Measurements from ENCODE around the gene ARAP2.

DNA sequence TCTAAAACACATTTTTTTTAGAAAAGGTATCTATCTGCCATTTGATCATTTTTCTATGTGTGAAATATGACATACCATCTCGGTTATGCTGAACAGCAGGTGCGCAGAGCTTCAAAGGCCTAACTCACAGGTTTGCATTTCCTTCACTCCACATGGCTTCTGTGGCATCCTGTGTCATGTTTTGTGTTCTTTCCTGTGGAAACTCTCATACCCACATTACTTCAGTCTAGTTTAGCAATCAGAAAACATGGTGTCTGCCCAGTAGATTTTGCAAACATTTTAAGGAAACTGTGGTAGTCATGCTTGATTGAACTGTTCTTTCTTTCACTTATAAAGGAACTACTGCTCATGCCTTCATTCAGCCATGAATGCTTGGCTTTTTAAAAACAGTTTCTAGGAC lies 11.3 kb upstream of the ARAP2 start:
- TF ChIP-seq, protein P1, sequence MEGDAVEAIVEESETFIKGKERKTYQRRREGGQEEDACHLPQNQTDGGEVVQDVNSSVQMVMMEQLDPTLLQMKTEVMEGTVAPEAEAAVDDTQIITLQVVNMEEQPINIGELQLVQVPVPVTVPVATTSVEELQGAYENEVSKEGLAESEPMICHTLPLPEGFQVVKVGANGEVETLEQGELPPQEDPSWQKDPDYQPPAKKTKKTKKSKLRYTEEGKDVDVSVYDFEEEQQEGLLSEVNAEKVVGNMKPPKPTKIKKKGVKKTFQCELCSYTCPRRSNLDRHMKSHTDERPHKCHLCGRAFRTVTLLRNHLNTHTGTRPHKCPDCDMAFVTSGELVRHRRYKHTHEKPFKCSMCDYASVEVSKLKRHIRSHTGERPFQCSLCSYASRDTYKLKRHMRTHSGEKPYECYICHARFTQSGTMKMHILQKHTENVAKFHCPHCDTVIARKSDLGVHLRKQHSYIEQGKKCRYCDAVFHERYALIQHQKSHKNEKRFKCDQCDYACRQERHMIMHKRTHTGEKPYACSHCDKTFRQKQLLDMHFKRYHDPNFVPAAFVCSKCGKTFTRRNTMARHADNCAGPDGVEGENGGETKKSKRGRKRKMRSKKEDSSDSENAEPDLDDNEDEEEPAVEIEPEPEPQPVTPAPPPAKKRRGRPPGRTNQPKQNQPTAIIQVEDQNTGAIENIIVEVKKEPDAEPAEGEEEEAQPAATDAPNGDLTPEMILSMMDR (IDR thresholded peaks at IDR 0.05 in 2 of 3, conservative IDR thresholded peaks at IDR 0.05 in 1 of 3; ENCODE audit: borderline replicate concordance in 1 of 3, insufficient read depth in 1 of 3, low read depth in 2 of 3, low read length in 2 of 3), result no peak
- no peak for TF ChIP-seq POLR2A (IDR thresholded peaks at IDR 0.05; ENCODE audit: borderline replicate concordance, extremely low read depth, insufficient read depth, insufficient read length)
- no peak for TF ChIP-seq POLR2AphosphoS5 (IDR thresholded peaks at IDR 0.05; ENCODE audit: low read depth, low read length)
- no peak for TF ChIP-seq EZH2 (IDR thresholded peaks at IDR 0.05)
- no peak for TF ChIP-seq SIN3A (IDR thresholded peaks at IDR 0.05; ENCODE audit: low read depth)
- no peak for TF ChIP-seq MAX (IDR thresholded peaks at IDR 0.05)
- no peak for TF ChIP-seq SRF (IDR thresholded peaks at IDR 0.05; ENCODE audit: low read depth)
- no peak for TF ChIP-seq ZBTB33 (IDR thresholded peaks at IDR 0.05; ENCODE audit: extremely low read depth, insufficient replicate concordance, low read length)
- TF ChIP-seq, protein P2, sequence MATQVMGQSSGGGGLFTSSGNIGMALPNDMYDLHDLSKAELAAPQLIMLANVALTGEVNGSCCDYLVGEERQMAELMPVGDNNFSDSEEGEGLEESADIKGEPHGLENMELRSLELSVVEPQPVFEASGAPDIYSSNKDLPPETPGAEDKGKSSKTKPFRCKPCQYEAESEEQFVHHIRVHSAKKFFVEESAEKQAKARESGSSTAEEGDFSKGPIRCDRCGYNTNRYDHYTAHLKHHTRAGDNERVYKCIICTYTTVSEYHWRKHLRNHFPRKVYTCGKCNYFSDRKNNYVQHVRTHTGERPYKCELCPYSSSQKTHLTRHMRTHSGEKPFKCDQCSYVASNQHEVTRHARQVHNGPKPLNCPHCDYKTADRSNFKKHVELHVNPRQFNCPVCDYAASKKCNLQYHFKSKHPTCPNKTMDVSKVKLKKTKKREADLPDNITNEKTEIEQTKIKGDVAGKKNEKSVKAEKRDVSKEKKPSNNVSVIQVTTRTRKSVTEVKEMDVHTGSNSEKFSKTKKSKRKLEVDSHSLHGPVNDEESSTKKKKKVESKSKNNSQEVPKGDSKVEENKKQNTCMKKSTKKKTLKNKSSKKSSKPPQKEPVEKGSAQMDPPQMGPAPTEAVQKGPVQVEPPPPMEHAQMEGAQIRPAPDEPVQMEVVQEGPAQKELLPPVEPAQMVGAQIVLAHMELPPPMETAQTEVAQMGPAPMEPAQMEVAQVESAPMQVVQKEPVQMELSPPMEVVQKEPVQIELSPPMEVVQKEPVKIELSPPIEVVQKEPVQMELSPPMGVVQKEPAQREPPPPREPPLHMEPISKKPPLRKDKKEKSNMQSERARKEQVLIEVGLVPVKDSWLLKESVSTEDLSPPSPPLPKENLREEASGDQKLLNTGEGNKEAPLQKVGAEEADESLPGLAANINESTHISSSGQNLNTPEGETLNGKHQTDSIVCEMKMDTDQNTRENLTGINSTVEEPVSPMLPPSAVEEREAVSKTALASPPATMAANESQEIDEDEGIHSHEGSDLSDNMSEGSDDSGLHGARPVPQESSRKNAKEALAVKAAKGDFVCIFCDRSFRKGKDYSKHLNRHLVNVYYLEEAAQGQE (IDR thresholded peaks at IDR 0.05; ENCODE audit: low read depth), result no peak
- no peak for TF ChIP-seq EZH2phosphoT487 (IDR thresholded peaks at IDR 0.05; ENCODE audit: borderline replicate concordance)
- no peak for TF ChIP-seq ELF1 (IDR thresholded peaks at IDR 0.05; ENCODE audit: borderline replicate concordance, low read depth)
- TF ChIP-seq, protein P3, sequence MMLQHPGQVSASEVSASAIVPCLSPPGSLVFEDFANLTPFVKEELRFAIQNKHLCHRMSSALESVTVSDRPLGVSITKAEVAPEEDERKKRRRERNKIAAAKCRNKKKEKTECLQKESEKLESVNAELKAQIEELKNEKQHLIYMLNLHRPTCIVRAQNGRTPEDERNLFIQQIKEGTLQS (IDR thresholded peaks at IDR 0.05), result no peak
- TF ChIP-seq EGR1 (IDR thresholded peaks at IDR 0.05; ENCODE audit: low read depth), result no peak
- TF ChIP-seq ZNF274 (IDR thresholded peaks at IDR 0.05; ENCODE audit: low read depth, low read length), result no peak

Measured in HCT116 (cell line).